ENCODE measurements around the gene VIT. TPM values are rescaled to one million over a fixed set of nuclear protein-coding genes. Genes with fewer than 3 reads are reported as not detected.

The VIT gene
- total and polyA plus RNA-seq, 2 experiments from 2014 or later: 0.22 to 0.31 TPM

- TF ChIP-seq EZH2phosphoT487 (IDR thresholded peaks at IDR 0.05; ENCODE audit: insufficient read depth, low read depth) (no peak), EZH2 (IDR thresholded peaks at IDR 0.05; ENCODE audit: insufficient read depth, poor library complexity, severe bottlenecking) (no peak)
- H3K36me3 ChIP-seq (ENCODE audit: low read depth): no peaks in the 10 kb centered on the region
- in situ Hi-C loops (cut with MboI): no loop called here
- no peak for DNase-seq
- no peaks in the 10 kb centered on the region for H4K20me1 ChIP-seq (ENCODE audit: insufficient read depth)
- WGBS, 2 experiments (ENCODE audit: low coverage in 1 of 2, low lambda C conversion rate in 2 of 2, missing lambda C conversion rate in 2 of 2): 70 to 72% methylated on average over 5 of the region's 5 CpGs
- no peak overlapping the region for H3K4me2 ChIP-seq (ENCODE audit: unreplicated experiment)
- no peaks in the 10 kb centered on the region for H3K9me3 ChIP-seq (ENCODE audit: low read depth)
- H3K27ac ChIP-seq: no peak overlapping the region
- H3K9me2 ChIP-seq (ENCODE audit: insufficient read depth): no peaks in the 10 kb centered on the region
- H3K4me1 ChIP-seq (ENCODE audit: insufficient read depth): no peaks in the 10 kb centered on the region
- H3K79me2 ChIP-seq (ENCODE audit: insufficient read depth): no peaks in the 10 kb centered on the region
- H3F3A ChIP-seq (ENCODE audit: insufficient read depth): no peaks in the 10 kb centered on the region
- no peaks in the 10 kb centered on the region for H3K27me3 ChIP-seq (replicated peaks; ENCODE audit: insufficient read depth)
- H3K4me3 ChIP-seq: no peak overlapping the region
- H2AFZ ChIP-seq: no peak overlapping the region
- H3K9ac ChIP-seq: no peak overlapping the region
These were observed 43.6 kb downstream of the VIT start for GRCh38 chr2:36740061-36740460.

GRCh38 chr2:36741188-36741837 is 44.8 kb downstream of the VIT start:
- H3K4me3 ChIP-seq: no peak overlapping the region
- 31 to 38% methylated on average over 5 of the region's 5 CpGs for WGBS, 2 experiments (ENCODE audit: low coverage in 1 of 2, low lambda C conversion rate in 2 of 2, missing lambda C conversion rate in 2 of 2)
- in situ Hi-C loops (cut with MboI): no loop called here
- no peaks in the 10 kb centered on the region for H3F3A ChIP-seq (ENCODE audit: insufficient read depth)
- H3K9me3 ChIP-seq (ENCODE audit: low read depth): no peaks in the 10 kb centered on the region
- no peaks in the 10 kb centered on the region for H3K4me1 ChIP-seq (ENCODE audit: insufficient read depth)
- no peaks in the 10 kb centered on the region for H4K20me1 ChIP-seq (ENCODE audit: insufficient read depth)
- no peaks in the 10 kb centered on the region for H3K9me2 ChIP-seq (ENCODE audit: insufficient read depth)
- TF ChIP-seq EZH2 (IDR thresholded peaks at IDR 0.05; ENCODE audit: insufficient read depth, poor library complexity, severe bottlenecking) (no peak), EZH2phosphoT487 (IDR thresholded peaks at IDR 0.05; ENCODE audit: insufficient read depth, low read depth) (no peak)
- H3K9ac ChIP-seq: no peak overlapping the region
- H2AFZ ChIP-seq: no peak overlapping the region
- no peaks in the 10 kb centered on the region for H3K27me3 ChIP-seq (replicated peaks; ENCODE audit: insufficient read depth)
- H3K79me2 ChIP-seq (ENCODE audit: insufficient read depth): no peaks in the 10 kb centered on the region
- no peaks in the 10 kb centered on the region for H3K36me3 ChIP-seq (ENCODE audit: low read depth)
- H3K27ac ChIP-seq: no peak overlapping the region
- no peak for DNase-seq
- no peak overlapping the region for H3K4me2 ChIP-seq (ENCODE audit: unreplicated experiment)

- Histone ChIP-seq H3K27ac (no peak overlapping the region), H3F3A (ENCODE audit: insufficient read depth) (no peaks in the 10 kb centered on the region), H3K9me2 (ENCODE audit: insufficient read depth) (no peaks in the 10 kb centered on the region), H3K4me3 (no peak overlapping the region), H3K4me2 (ENCODE audit: unreplicated experiment) (no peak overlapping the region), H2AFZ (no peak overlapping the region), H3K4me1 (ENCODE audit: insufficient read depth) (no peaks in the 10 kb centered on the region), H4K20me1 (ENCODE audit: insufficient read depth) (no peaks in the 10 kb centered on the region), H3K79me2 (ENCODE audit: insufficient read depth) (no peaks in the 10 kb centered on the region), H3K27me3 (replicated peaks; ENCODE audit: insufficient read depth) (no peaks in the 10 kb centered on the region), H3K9ac (no peak overlapping the region), H3K36me3 (ENCODE audit: low read depth) (no peaks in the 10 kb centered on the region), H3K9me3 (ENCODE audit: low read depth) (no peaks in the 10 kb centered on the region)
- no peak for DNase-seq
- 23 to 25% methylated on average over 2 of the region's 2 CpGs for WGBS, 2 experiments (ENCODE audit: low coverage in 1 of 2, low lambda C conversion rate in 2 of 2, missing lambda C conversion rate in 2 of 2)
- in situ Hi-C loops (cut with MboI): no loop called here
- TF ChIP-seq EZH2phosphoT487 (IDR thresholded peaks at IDR 0.05; ENCODE audit: insufficient read depth, low read depth) (no peak), EZH2 (IDR thresholded peaks at IDR 0.05; ENCODE audit: insufficient read depth, poor library complexity, severe bottlenecking) (no peak)
These were observed 47.4 kb downstream of the VIT start for GRCh38 chr2:36743954-36744353.

GRCh38 chr2:36748166-36748565 is 51.7 kb downstream of the VIT start:
- no peaks in the 10 kb centered on the region for H3K79me2 ChIP-seq (ENCODE audit: insufficient read depth)
- no peaks in the 10 kb centered on the region for H3F3A ChIP-seq (ENCODE audit: insufficient read depth)
- TF ChIP-seq EZH2phosphoT487 (IDR thresholded peaks at IDR 0.05; ENCODE audit: insufficient read depth, low read depth) (no peak), EZH2 (IDR thresholded peaks at IDR 0.05; ENCODE audit: insufficient read depth, poor library complexity, severe bottlenecking) (no peak)
- H3K4me1 ChIP-seq (ENCODE audit: insufficient read depth): no peaks in the 10 kb centered on the region
- H3K9me3 ChIP-seq (ENCODE audit: low read depth): no peaks in the 10 kb centered on the region
- no peak overlapping the region for H3K27ac ChIP-seq
- no peaks in the 10 kb centered on the region for H4K20me1 ChIP-seq (ENCODE audit: insufficient read depth)
- H3K27me3 ChIP-seq (replicated peaks; ENCODE audit: insufficient read depth): no peaks in the 10 kb centered on the region
- H3K4me2 ChIP-seq (ENCODE audit: unreplicated experiment): no peak overlapping the region
- no peak overlapping the region for H2AFZ ChIP-seq
- no peaks in the 10 kb centered on the region for H3K9me2 ChIP-seq (ENCODE audit: insufficient read depth)
- in situ Hi-C loops (cut with MboI): no loop called here
- H3K9ac ChIP-seq: no peak overlapping the region
- WGBS, 2 experiments (ENCODE audit: low coverage in 1 of 2, low lambda C conversion rate in 2 of 2, missing lambda C conversion rate in 2 of 2): 96 to 100% methylated on average over 1 of the region's 1 CpG
- no peak overlapping the region for H3K4me3 ChIP-seq
- H3K36me3 ChIP-seq (ENCODE audit: low read depth): no peaks in the 10 kb centered on the region
- DNase-seq: peak; percentile 50

All from GM23248 (cell line).